Calu3 (cell line): ENCODE data around the gene ERN2. TPM values are rescaled to one million over a fixed set of nuclear protein-coding genes. Genes with fewer than 3 reads are reported as not detected.

ENCODE experiments used
- BruUV-seq: library from RNA; stranded (reverse); fragments of 400-500 nt; replicated peaks from 2 replicates; lab custom pipeline; 2021; lab: Mats Ljungman, UMichigan
- CTCF ChIA-PET: fragments of 300-600 bp; sonication (Branson Sonifier 250); formaldehyde crosslinking; loops from one replicate; lab custom pipeline; 2022; ENCODE audit warnings: antibody characterized with exemption; lab: Charles Lee
- DNase-seq: peaks from one replicate; pipeline ENCODE4 v3.0.0; 2022
- H3K27ac Mint-ChIP-seq: one replicate; pipeline ENCODE4 v1.8.0; 2022; ENCODE audit warnings: mixed read lengths; ENCODE audit not compliant: unreplicated experiment
- H3K27me3 Mint-ChIP-seq: one replicate; pipeline ENCODE4 v1.8.0; 2022; ENCODE audit warnings: mixed read lengths; ENCODE audit not compliant: unreplicated experiment
- H3K36me3 Mint-ChIP-seq: one replicate; pipeline ENCODE4 v1.8.0; 2022; ENCODE audit warnings: mild to moderate bottlenecking, moderate library complexity, mixed read lengths; ENCODE audit not compliant: insufficient read depth, unreplicated experiment
- H3K4me1 Mint-ChIP-seq: one replicate; pipeline ENCODE4 v1.8.0; 2022; ENCODE audit warnings: mild to moderate bottlenecking, low read depth, mixed read lengths; ENCODE audit not compliant: unreplicated experiment
- H3K4me3 Mint-ChIP-seq: one replicate; pipeline ENCODE4 v1.8.0; 2022; ENCODE audit warnings: mild to moderate bottlenecking, low read depth, moderate library complexity, mixed read lengths; ENCODE audit not compliant: unreplicated experiment
- H3K9me3 Mint-ChIP-seq: one replicate; pipeline ENCODE4 v1.8.0; 2022; ENCODE audit warnings: low read depth, mixed read lengths; ENCODE audit not compliant: unreplicated experiment
- CTCF ChIP-seq: fragments of 200-600 bp; IDR thresholded peaks from one replicate; pipeline ENCODE4 v1.8.0; 2022; ENCODE audit warnings: antibody characterized with exemption; ENCODE audit not compliant: unreplicated experiment
- intact Hi-C: fragments of 100-400 bp; cut with micrococcal nuclease; formaldehyde crosslinking; loops from one replicate; pipeline ENCODE4 v1.10.0; 2022; ENCODE audit not compliant: unreplicated experiment
- total RNA-seq: library from RNA; stranded (reverse); gene quantifications from 2 replicates; pipeline ENCODE4 v1.2.3, GENCODE V29; 2022

Gene ERN2
- total RNA-seq, 1 experiment from 2014 or later, result 3.2 TPM

- no peak for DNase-seq
- no peaks in the 10 kb centered on the region for H3K4me1 Mint-ChIP-seq
- no peaks in the 10 kb centered on the region for H3K27me3 Mint-ChIP-seq
- H3K27ac Mint-ChIP-seq, result no peak overlapping the region
- no peak for TF ChIP-seq CTCF
- BruUV-seq, result no TSS peak
- CTCF ChIA-PET, result interaction anchor here (0.6 kb wide), 1 partner anchor 389 kb away, joined by 3 read pairs; the partner anchor contains the start of gene SCNN1B
- H3K4me3 Mint-ChIP-seq, result no peak overlapping the region
- intact Hi-C loops, result no loop called here
- no peaks in the 10 kb centered on the region for H3K9me3 Mint-ChIP-seq
- peaks cover 62% of the 10 kb centered on the region for H3K36me3 Mint-ChIP-seq
Observed at GRCh38 chr16:23690771-23691482, 22.1 kb downstream of the ERN2 start.

- H3K4me3 Mint-ChIP-seq, result no peak overlapping the region
- intact Hi-C loops, result no loop called here
- DNase-seq, result no peak
- TSS peak; percentile 14 for BruUV-seq
- CTCF ChIA-PET, result interaction anchor here (0.9 kb wide), 1 partner anchor 12 kb away, joined by 3 read pairs; no protein-coding TSS in a partner anchor
- H3K27me3 Mint-ChIP-seq, result no peaks in the 10 kb centered on the region
- no peaks in the 10 kb centered on the region for H3K4me1 Mint-ChIP-seq
- H3K36me3 Mint-ChIP-seq, result peaks cover 70% of the 10 kb centered on the region
- H3K27ac Mint-ChIP-seq, result no peak overlapping the region
- no peak for TF ChIP-seq CTCF
- no peaks in the 10 kb centered on the region for H3K9me3 Mint-ChIP-seq
Observed at GRCh38 chr16:23689442-23690187, 23.4 kb downstream of the ERN2 start.

GRCh38 chr16:23687034-23687808, 25.8 kb downstream of the ERN2 start:
- Mint-ChIP-seq H3K4me1 (peaks cover 3% of the 10 kb centered on the region), H3K4me3 (no peak overlapping the region), H3K36me3 (peaks cover 74% of the 10 kb centered on the region), H3K27me3 (no peaks in the 10 kb centered on the region), H3K27ac (no peak overlapping the region), H3K9me3 (no peaks in the 10 kb centered on the region)
- CTCF ChIA-PET, result no interaction called here
- BruUV-seq, result no TSS peak
- DNase-seq, result no peak
- TF ChIP-seq CTCF, result no peak
- intact Hi-C loops, result no loop called here

- no TSS peak for BruUV-seq
- Mint-ChIP-seq H3K27ac (no peak overlapping the region), H3K4me1 (peaks cover 34% of the 10 kb centered on the region), H3K4me3 (no peak overlapping the region), H3K27me3 (no peaks in the 10 kb centered on the region), H3K36me3 (peaks cover 93% of the 10 kb centered on the region), H3K9me3 (no peaks in the 10 kb centered on the region)
- intact Hi-C loops, result no loop called here
- DNase-seq, result no peak
- CTCF ChIA-PET, result no interaction called here
- TF ChIP-seq CTCF, result no peak
Observed at GRCh38 chr16:23683487-23683886, 29.5 kb downstream of the ERN2 start.
